ENCODE measurements around the gene NAA38.

- TF ChIP-seq POLR2A (IDR thresholded peaks at IDR 0.05), result no peak
- no peak for TF ChIP-seq CTCF (IDR thresholded peaks at IDR 0.05)
- TF ChIP-seq EP300 (IDR thresholded peaks at IDR 0.05), result no peak
Observed at GRCh38 chr17:7894226-7894625, 36.9 kb upstream of the NAA38 start.

Measured in ovary (tissue), 3 donors.